GM12801 (cell line): Measurements from ENCODE around the gene GRIN2A.

Experiments used
- CTCF ChIP-seq: IDR thresholded peaks from one replicate; pipeline ENCODE4 v1.5.1; 2011; ENCODE audit warnings: control low read depth; ENCODE audit not compliant: insufficient read length; ENCODE audit errors: extremely low read depth

Gene GRIN2A

GRCh38 chr16:9761870-9762269 lies 420.4 kb downstream of the GRIN2A start:
- no peak for TF ChIP-seq CTCF

- no peak for TF ChIP-seq CTCF
Measured at GRCh38 chr16:9757687-9758086, 424.5 kb downstream of the GRIN2A start.

GRCh38 chr16:9756434-9756833 lies 425.8 kb downstream of the GRIN2A start:
- no peak for TF ChIP-seq CTCF

GRCh38 chr16:9755081-9755480 lies 427.1 kb downstream of the GRIN2A start:
- no peak for TF ChIP-seq CTCF

GRCh38 chr16:9741776-9742175 lies 440.5 kb downstream of the GRIN2A start:
- no peak for TF ChIP-seq CTCF

- no peak for TF ChIP-seq CTCF
Measured at GRCh38 chr16:9739301-9739700, 442.9 kb downstream of the GRIN2A start.

GRCh38 chr16:9738690-9739089 lies 443.5 kb downstream of the GRIN2A start:
- TF ChIP-seq CTCF, result no peak

- TF ChIP-seq CTCF, result no peak
Measured at GRCh38 chr16:9736547-9736946, 445.7 kb downstream of the GRIN2A start.
